PC-9 (cell line): ENCODE results near the gene RBM33. TPM values are rescaled to one million over a fixed set of nuclear protein-coding genes. Genes with fewer than 3 reads are reported as not detected.

Experiments used
- BruUV-seq: library from RNA; stranded (reverse); fragments of 400-500 nt; replicated peaks from 2 replicates; lab custom pipeline; 2021; lab: Mats Ljungman, UMichigan
- CTCF ChIA-PET: fragments of 300-600 bp; sonication (Branson Sonifier 250); formaldehyde crosslinking; loops from one replicate; lab custom pipeline; 2022; ENCODE audit warnings: antibody characterized with exemption; lab: Charles Lee
- POLR2A ChIA-PET: fragments of 300-600 bp; sonication (Branson Sonifier 250); formaldehyde crosslinking; loops from one replicate; lab custom pipeline; 2022; ENCODE audit warnings: antibody characterized with exemption; ENCODE audit not compliant: unreplicated experiment; lab: Charles Lee
- DNase-seq, 2 experiments: peaks; one replicate each; pipeline versions ENCODE4 v3.0.0 to v3.0.0-alpha.2; 2015 to 2022; ENCODE audit warnings: mixed read lengths in 1 of 2
- H2AFZ ChIP-seq: fragments of 200-600 bp; sonication (generic); 2 replicates; pipeline ENCODE4 v1.8.1; 2017; ENCODE audit warnings: antibody characterized with exemption
- H3F3A ChIP-seq: fragments of 200-600 bp; sonication (generic); 2 replicates; pipeline ENCODE4 v1.8.1; 2017; ENCODE audit warnings: antibody characterized with exemption, mild to moderate bottlenecking, low read depth; ENCODE audit not compliant: insufficient read depth
- H3K27ac ChIP-seq: fragments of 200-600 bp; sonication (generic); 2 replicates; pipeline ENCODE4 v1.6.1; 2016; ENCODE audit warnings: mixed run types
- H3K27me3 ChIP-seq: fragments of 200-600 bp; sonication (generic); 2 replicates; pipeline ENCODE4 v1.6.1; 2016; ENCODE audit warnings: low read depth, mixed run types; ENCODE audit not compliant: insufficient read depth
- H3K36me3 ChIP-seq: fragments of 200-600 bp; sonication (generic); 2 replicates; pipeline ENCODE4 v1.6.1; 2016; ENCODE audit warnings: low read depth, mixed run types
- H3K4me1 ChIP-seq: fragments of 200-600 bp; sonication (generic); replicated peaks from 2 replicates; pipeline ENCODE4 v1.6.1; 2016; ENCODE audit warnings: mixed run types; ENCODE audit not compliant: insufficient read depth
- H3K4me2 ChIP-seq: fragments of 200-600 bp; sonication (generic); 2 replicates; pipeline ENCODE4 v1.6.1; 2017; ENCODE audit warnings: mixed run types
- H3K4me3 ChIP-seq: fragments of 200-600 bp; sonication (generic); 2 replicates; pipeline ENCODE4 v1.6.1; 2016; ENCODE audit warnings: mixed run types
- H3K79me2 ChIP-seq: fragments of 200-600 bp; sonication (generic); 2 replicates; pipeline ENCODE4 v1.6.1; 2017; ENCODE audit warnings: low read depth, mixed run types
- H3K9me2 ChIP-seq: fragments of 200-600 bp; sonication (generic); 2 replicates; pipeline ENCODE4 v1.8.1; 2017; ENCODE audit warnings: mild to moderate bottlenecking; ENCODE audit not compliant: insufficient read depth
- H3K9me3 ChIP-seq: fragments of 200-600 bp; sonication (generic); 2 replicates; pipeline ENCODE4 v1.8.1; 2016; ENCODE audit warnings: low read depth; ENCODE audit not compliant: insufficient read depth
- H4K20me1 ChIP-seq: fragments of 200-600 bp; sonication (generic); 2 replicates; pipeline ENCODE4 v1.8.1; 2017; ENCODE audit not compliant: insufficient read depth
- CTCF ChIP-seq: fragments of 200-600 bp; sonication (generic); conservative IDR thresholded peaks from 2 replicates; pipeline ENCODE4 v1.6.1; 2017; ENCODE audit warnings: mixed run types, antibody characterized with exemption, mild to moderate bottlenecking, moderate library complexity
- EZH2 ChIP-seq: fragments of 200-600 bp; sonication (generic); IDR thresholded peaks from 2 replicates; pipeline ENCODE4 v1.8.0; 2017; ENCODE audit warnings: antibody characterized with exemption, low read depth
- intact Hi-C: fragments of 100-400 bp; cut with micrococcal nuclease; formaldehyde crosslinking; loops from one replicate; pipeline ENCODE4 v1.10.0; 2022; ENCODE audit not compliant: unreplicated experiment
- total RNA-seq: library from RNA; stranded (reverse); gene quantifications from 2 replicates; pipeline ENCODE4 v1.2.3, GENCODE V29; 2021

Gene RBM33
- total RNA-seq, 1 experiment from 2014 or later, result 85.7 TPM

- CTCF ChIA-PET, result no interaction called here
- Histone ChIP-seq H3K36me3 (no peaks in the 10 kb centered on the region), H3F3A (peaks cover 10% of the 10 kb centered on the region), H3K27ac (no peak overlapping the region), H3K27me3 (no peaks in the 10 kb centered on the region), H4K20me1 (no peaks in the 10 kb centered on the region), H3K9me2 (no peaks in the 10 kb centered on the region), H3K4me2 (no peak overlapping the region), H3K4me3 (no peak overlapping the region), H3K4me1 (peaks cover 14% of the 10 kb centered on the region), H3K79me2 (no peaks in the 10 kb centered on the region), H2AFZ (no peak overlapping the region), H3K9me3 (no peaks in the 10 kb centered on the region)
- no peak for DNase-seq
- intact Hi-C loops, result no loop called here
- POLR2A ChIA-PET, result no interaction called here
- BruUV-seq, result no TSS peak
- TF ChIP-seq CTCF (no peak), EZH2 (no peak)
Measured at GRCh38 chr7:155820788-155821187, 176.3 kb downstream of the RBM33 start.

GRCh38 chr7:155821851-155822250 lies 177.4 kb downstream of the RBM33 start:
- POLR2A ChIA-PET, result no interaction called here
- H3K79me2 ChIP-seq, result no peaks in the 10 kb centered on the region
- H3K27ac ChIP-seq, result no peak overlapping the region
- peaks cover 11% of the 10 kb centered on the region for H3F3A ChIP-seq
- TF ChIP-seq CTCF, result no peak
- TF ChIP-seq EZH2, result no peak
- no peak overlapping the region for H3K4me3 ChIP-seq
- no TSS peak for BruUV-seq
- H3K4me1 ChIP-seq, result peaks cover 20% of the 10 kb centered on the region
- no peak overlapping the region for H2AFZ ChIP-seq
- no peaks in the 10 kb centered on the region for H3K9me2 ChIP-seq
- intact Hi-C loops, result no loop called here
- no peaks in the 10 kb centered on the region for H3K9me3 ChIP-seq
- no peaks in the 10 kb centered on the region for H4K20me1 ChIP-seq
- no peak overlapping the region for H3K4me2 ChIP-seq
- DNase-seq, result no peak
- H3K27me3 ChIP-seq, result no peaks in the 10 kb centered on the region
- no peaks in the 10 kb centered on the region for H3K36me3 ChIP-seq
- CTCF ChIA-PET, result interaction anchor here (0.6 kb wide), 1 partner anchor 9 kb away, joined by 5 read pairs; no protein-coding TSS in a partner anchor

GRCh38 chr7:155824227-155824886 lies 179.9 kb downstream of the RBM33 start:
- BruUV-seq, result no TSS peak
- ChIA-PET CTCF (no interaction called here), POLR2A (no interaction called here)
- no peaks in the 10 kb centered on the region for H3K9me3 ChIP-seq
- H2AFZ ChIP-seq, result no peak overlapping the region
- no peak for DNase-seq
- peak overlapping the region; percentile 20; the same call in 1 of the 2 replicates for H3K4me2 ChIP-seq
- no peak for TF ChIP-seq EZH2
- no peak for TF ChIP-seq CTCF
- intact Hi-C loops, result no loop called here
- peaks cover 11% of the 10 kb centered on the region for H3F3A ChIP-seq
- no peak overlapping the region for H3K4me3 ChIP-seq
- no peaks in the 10 kb centered on the region for H4K20me1 ChIP-seq
- no peaks in the 10 kb centered on the region for H3K36me3 ChIP-seq
- H3K9me2 ChIP-seq, result no peaks in the 10 kb centered on the region
- H3K79me2 ChIP-seq, result no peaks in the 10 kb centered on the region
- H3K27ac ChIP-seq, result no peak overlapping the region
- peaks cover 20% of the 10 kb centered on the region for H3K4me1 ChIP-seq
- H3K27me3 ChIP-seq, result no peaks in the 10 kb centered on the region
